HG03565 (cell line): ENCODE results near the gene CSNK1G3.
A peak's percentile ranks its signal among the peaks of the same experiment; 100 is the strongest.
"Not testable (repeated sequence)": the region's sequence is repeated elsewhere in the genome, so short reads cannot be mapped to it uniquely, and the experiment has no call there.

ENCODE experiments used
- ATAC-seq: cut with Tn5 transposase; IDR thresholded peaks from one replicate; pipeline ENCODE4 v1.9.1; 2021; ENCODE audit warnings: mild to moderate bottlenecking, moderate library complexity; ENCODE audit not compliant: unreplicated experiment

Gene CSNK1G3

GRCh38 chr5:123511648-123512605 is at the start of gene CSNK1G3:
Gene CSNK1G3 (plus strand): TSS chr5:123512177. CDS start chr5:123545664, 33,487 bp downstream.
- peak; percentile 93 for ATAC-seq

- not testable (repeated sequence) for ATAC-seq
Measured at GRCh38 chr5:123466839-123467238, 45.1 kb upstream of the CSNK1G3 start.

GRCh38 chr5:123471385-123471784 is 40.6 kb upstream of the CSNK1G3 start:
- no peak for ATAC-seq

- ATAC-seq: no peak
Measured at GRCh38 chr5:123472150-123472924, 39.6 kb upstream of the CSNK1G3 start.

GRCh38 chr5:123474228-123474627 is 37.7 kb upstream of the CSNK1G3 start:
- no peak for ATAC-seq

GRCh38 chr5:123476731-123477130 is 35.2 kb upstream of the CSNK1G3 start:
- no peak for ATAC-seq

GRCh38 chr5:123478546-123478945 is 33.4 kb upstream of the CSNK1G3 start:
- ATAC-seq: no peak

- no peak for ATAC-seq
Measured at GRCh38 chr5:123482258-123482657, 29.7 kb upstream of the CSNK1G3 start.

- no peak for ATAC-seq
Measured at GRCh38 chr5:123483446-123484077, 28.4 kb upstream of the CSNK1G3 start.

GRCh38 chr5:123485275-123485674 is 26.7 kb upstream of the CSNK1G3 start:
- no peak for ATAC-seq

GRCh38 chr5:123486951-123487655 is 24.9 kb upstream of the CSNK1G3 start:
- ATAC-seq: no peak

GRCh38 chr5:123490974-123491373 is 21.0 kb upstream of the CSNK1G3 start:
- no peak for ATAC-seq

GRCh38 chr5:123495211-123495610 is 16.8 kb upstream of the CSNK1G3 start:
- ATAC-seq: not testable (repeated sequence)

GRCh38 chr5:123496892-123497291 is 15.1 kb upstream of the CSNK1G3 start:
- ATAC-seq: no peak

GRCh38 chr5:123500471-123500870 is 11.5 kb upstream of the CSNK1G3 start:
- ATAC-seq: no peak

- ATAC-seq: no peak
Measured at GRCh38 chr5:123502120-123502519, 9.9 kb upstream of the CSNK1G3 start.

- no peak for ATAC-seq
Measured at GRCh38 chr5:123503299-123503698, 8.7 kb upstream of the CSNK1G3 start.

- no peak for ATAC-seq
Measured at GRCh38 chr5:123505633-123506032, 6.3 kb upstream of the CSNK1G3 start.

- no peak for ATAC-seq
Measured at GRCh38 chr5:123508441-123508840, 3.5 kb upstream of the CSNK1G3 start.

GRCh38 chr5:123511290-123511647 is 708 bp upstream of the CSNK1G3 start:
- no peak for ATAC-seq
